ENCODE measurements around the gene FHOD3. TPM values are rescaled to one million over a fixed set of nuclear protein-coding genes. Genes with fewer than 3 reads are reported as not detected.

Gene FHOD3
- total RNA-seq, 1 experiment from 2014 or later = 18.1 TPM

- Histone ChIP-seq H3K36me3 (ENCODE audit: low read depth, low read length) (no peaks in the 10 kb centered on the region), H3K9ac (ENCODE audit: low read length) (no peak overlapping the region), H3K79me2 (ENCODE audit: low read length) (no peaks in the 10 kb centered on the region), H3K4me3 (ENCODE audit: low read length) (no peak overlapping the region), H3K4me1 (ENCODE audit: insufficient read depth, low read length) (peaks cover 18% of the 10 kb centered on the region), H3K4me2 (ENCODE audit: low read length) (no peak overlapping the region), H3F3A (ENCODE audit: low read length, unreplicated experiment) (no peaks in the 10 kb centered on the region), H3K9me2 (replicated peaks; ENCODE audit: low read length) (no peaks in the 10 kb centered on the region), H3K27ac (ENCODE audit: low read length) (no peak overlapping the region), H3K27me3 (ENCODE audit: low read length) (no peaks in the 10 kb centered on the region), H2AFZ (ENCODE audit: low read length) (no peak overlapping the region), H3K9me3 (ENCODE audit: low read length) (no peaks in the 10 kb centered on the region), H4K20me1 (ENCODE audit: low read length) (no peaks in the 10 kb centered on the region)
- no TSS peak for BruUV-seq (replicated peaks)
- peak; percentile 39; the same call in 1 of the 2 replicates for ATAC-seq
- intact Hi-C loops (cut with micrococcal nuclease) = no loop called here
- CTCF ChIA-PET = no interaction called here
- POLR2A ChIA-PET (ENCODE audit: unreplicated experiment) = no interaction called here
- DNase-seq = peak; percentile 12
- TF ChIP-seq EZH2phosphoT487 (IDR thresholded peaks at IDR 0.05; ENCODE audit: borderline replicate concordance, low read length) = no peak
- TF ChIP-seq EZH2 (IDR thresholded peaks at IDR 0.05; ENCODE audit: low read length, unreplicated experiment) = no peak
- TF ChIP-seq CTCF (conservative IDR thresholded peaks at IDR 0.05; ENCODE audit: low read depth, low read length) = no peak
These were observed 144.1 kb downstream of the FHOD3 start for GRCh38 chr18:36441426-36442240.

- DNase-seq (no peak), ATAC-seq (no peak)
- H3F3A ChIP-seq (ENCODE audit: low read length, unreplicated experiment) = no peaks in the 10 kb centered on the region
- no peaks in the 10 kb centered on the region for H3K27me3 ChIP-seq (ENCODE audit: low read length)
- H3K4me2 ChIP-seq (ENCODE audit: low read length) = no peak overlapping the region
- no peak overlapping the region for H3K27ac ChIP-seq (ENCODE audit: low read length)
- no peaks in the 10 kb centered on the region for H3K36me3 ChIP-seq (ENCODE audit: low read depth, low read length)
- no peak overlapping the region for H2AFZ ChIP-seq (ENCODE audit: low read length)
- no peak overlapping the region for H3K9ac ChIP-seq (ENCODE audit: low read length)
- no peaks in the 10 kb centered on the region for H4K20me1 ChIP-seq (ENCODE audit: low read length)
- BruUV-seq (replicated peaks) = no TSS peak
- H3K79me2 ChIP-seq (ENCODE audit: low read length) = no peaks in the 10 kb centered on the region
- peaks cover 21% of the 10 kb centered on the region for H3K4me1 ChIP-seq (ENCODE audit: insufficient read depth, low read length)
- no peaks in the 10 kb centered on the region for H3K9me3 ChIP-seq (ENCODE audit: low read length)
- CTCF ChIA-PET = no interaction called here
- intact Hi-C loops (cut with micrococcal nuclease) = no loop called here
- no peak overlapping the region for H3K4me3 ChIP-seq (ENCODE audit: low read length)
- TF ChIP-seq EZH2phosphoT487 (IDR thresholded peaks at IDR 0.05; ENCODE audit: borderline replicate concordance, low read length) (no peak), EZH2 (IDR thresholded peaks at IDR 0.05; ENCODE audit: low read length, unreplicated experiment) (no peak), CTCF (conservative IDR thresholded peaks at IDR 0.05; ENCODE audit: low read depth, low read length) (no peak)
- POLR2A ChIA-PET (ENCODE audit: unreplicated experiment) = no interaction called here
- H3K9me2 ChIP-seq (replicated peaks; ENCODE audit: low read length) = no peaks in the 10 kb centered on the region
These were observed 145.2 kb downstream of the FHOD3 start for GRCh38 chr18:36442717-36443116.

GRCh38 chr18:36446059-36446458 is 148.5 kb downstream of the FHOD3 start:
- Histone ChIP-seq H3K9me3 (ENCODE audit: low read length) (no peaks in the 10 kb centered on the region), H4K20me1 (ENCODE audit: low read length) (no peaks in the 10 kb centered on the region), H2AFZ (ENCODE audit: low read length) (no peak overlapping the region), H3F3A (ENCODE audit: low read length, unreplicated experiment) (no peaks in the 10 kb centered on the region), H3K36me3 (ENCODE audit: low read depth, low read length) (no peaks in the 10 kb centered on the region), H3K4me3 (ENCODE audit: low read length) (no peak overlapping the region), H3K27me3 (ENCODE audit: low read length) (no peaks in the 10 kb centered on the region), H3K9ac (ENCODE audit: low read length) (no peak overlapping the region), H3K27ac (ENCODE audit: low read length) (peak overlapping the region; percentile 34; the same call in 1 of the 2 replicates), H3K79me2 (ENCODE audit: low read length) (0 out of 2 replicates have a peak, but pooled peaks cover 3% of the 10 kb centered on the region), H3K4me2 (ENCODE audit: low read length) (peak overlapping the region; percentile 34; the same call in 1 of the 2 replicates), H3K4me1 (ENCODE audit: insufficient read depth, low read length) (peaks cover 24% of the 10 kb centered on the region), H3K9me2 (replicated peaks; ENCODE audit: low read length) (no peaks in the 10 kb centered on the region)
- ChIA-PET CTCF (no interaction called here), POLR2A (ENCODE audit: unreplicated experiment) (no interaction called here)
- no TSS peak for BruUV-seq (replicated peaks)
- TF ChIP-seq EZH2phosphoT487 (IDR thresholded peaks at IDR 0.05; ENCODE audit: borderline replicate concordance, low read length) (no peak), CTCF (conservative IDR thresholded peaks at IDR 0.05; ENCODE audit: low read depth, low read length) (no peak), EZH2 (IDR thresholded peaks at IDR 0.05; ENCODE audit: low read length, unreplicated experiment) (no peak)
- intact Hi-C loops (cut with micrococcal nuclease) = no loop called here
- ATAC-seq = peak; percentile 82
- peak; percentile 64 for DNase-seq
